ENCODE data around the gene TLN1. TPM values are rescaled to one million over a fixed set of nuclear protein-coding genes. Genes with fewer than 3 reads are reported as not detected.

Gene TLN1
- total RNA-seq, 4 donors from 2014 or later: 101 to 176 (median 155) TPM

- intact Hi-C loops (cut with DNase I; ENCODE audit: low total_unique reads): no loop called here
- TF ChIP-seq CTCF (IDR thresholded peaks at IDR 0.05): no peak
- no peak for TF ChIP-seq POLR2A (IDR thresholded peaks at IDR 0.05)
- 95 to 96% methylated on average over 10 of the region's 10 CpGs for WGBS, 2 donors
- no peak overlapping the region for H3K4me3 ChIP-seq (ENCODE audit: low read depth, poor library complexity, severe bottlenecking)
- DNase-seq (ENCODE audit: low spot score in 2 of 2): no peak
These were observed 47.1 kb downstream of the TLN1 start for GRCh38 chr9:35684921-35685320.

GRCh38 chr9:35683323-35683722 is 48.7 kb downstream of the TLN1 start:
- H3K4me3 ChIP-seq (ENCODE audit: low read depth, poor library complexity, severe bottlenecking): no peak overlapping the region
- TF ChIP-seq POLR2A (IDR thresholded peaks at IDR 0.05) (no peak), CTCF (IDR thresholded peaks at IDR 0.05) (no peak)
- intact Hi-C loops (cut with DNase I; ENCODE audit: low total_unique reads): no loop called here
- 74 to 76% methylated on average over 2 of the region's 2 CpGs for WGBS, 2 donors
- DNase-seq (ENCODE audit: low spot score in 2 of 2): no peak

GRCh38 chr9:35682520-35683315 is 49.3 kb downstream of the TLN1 start:
- H3K4me3 ChIP-seq (ENCODE audit: low read depth, poor library complexity, severe bottlenecking): no peak overlapping the region
- DNase-seq (ENCODE audit: low spot score in 2 of 2): no peak
- intact Hi-C loops (cut with DNase I; ENCODE audit: low total_unique reads): no loop called here
- no peak for TF ChIP-seq POLR2A (IDR thresholded peaks at IDR 0.05)
- no peak for TF ChIP-seq CTCF (IDR thresholded peaks at IDR 0.05)
- 83 to 92% methylated on average over 10 of the region's 10 CpGs for WGBS, 2 donors

- no peak for TF ChIP-seq POLR2A (IDR thresholded peaks at IDR 0.05)
- TF ChIP-seq CTCF (IDR thresholded peaks at IDR 0.05): no peak
- DNase-seq (ENCODE audit: low spot score in 2 of 2): no peak
- intact Hi-C loops (cut with DNase I; ENCODE audit: low total_unique reads): no loop called here
- WGBS, 2 donors: 80 to 85% methylated on average over 6 of the region's 6 CpGs
- H3K4me3 ChIP-seq (ENCODE audit: low read depth, poor library complexity, severe bottlenecking): no peak overlapping the region
These were observed 49.9 kb downstream of the TLN1 start for GRCh38 chr9:35682051-35682450.

GRCh38 chr9:35681341-35682002 is 50.5 kb downstream of the TLN1 start:
- no peak overlapping the region for H3K4me3 ChIP-seq (ENCODE audit: low read depth, poor library complexity, severe bottlenecking)
- intact Hi-C loops (cut with DNase I; ENCODE audit: low total_unique reads): no loop called here
- TF ChIP-seq POLR2A (IDR thresholded peaks at IDR 0.05) (no peak), CTCF (IDR thresholded peaks at IDR 0.05) (no peak)
- 42 to 53% methylated on average over 3 of the region's 3 CpGs for WGBS, 2 donors
- DNase-seq (ENCODE audit: low spot score in 2 of 2): no peak
